GM12801 (cell line): ENCODE measurements around the gene MYH13.

Source experiments
- CTCF ChIP-seq: IDR thresholded peaks from one replicate; pipeline ENCODE4 v1.5.1; 2011; ENCODE audit warnings: control low read depth; ENCODE audit not compliant: insufficient read length; ENCODE audit errors: extremely low read depth

MYH13 gene

DNA sequence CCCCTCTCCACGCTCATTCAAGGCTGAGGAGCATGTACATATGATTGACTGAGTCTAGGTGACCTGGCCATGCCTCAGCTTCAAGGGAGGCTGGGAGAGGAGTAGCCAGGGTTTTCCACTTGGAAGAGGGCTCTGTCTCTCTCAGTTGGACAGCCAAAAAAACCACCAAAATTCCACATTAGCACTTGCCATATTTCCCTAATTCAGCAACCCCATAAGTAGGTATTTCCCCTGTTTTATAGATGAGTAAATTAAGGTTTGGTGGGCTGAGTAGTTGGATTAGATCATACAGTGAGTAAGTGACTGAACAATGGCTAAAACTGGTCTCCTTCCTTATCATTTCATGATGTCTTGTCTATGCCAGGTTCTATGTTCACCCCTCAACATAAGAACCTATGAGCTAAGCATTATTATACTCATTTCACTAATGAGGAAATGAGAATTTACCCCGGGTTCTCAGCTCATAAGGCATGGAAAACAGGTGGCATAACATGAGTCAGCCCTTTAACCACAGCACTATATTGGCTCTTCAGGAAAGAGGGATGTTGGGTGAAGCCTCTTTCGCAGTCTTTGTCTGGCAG, 106.4 kb downstream of the MYH13 start:
- TF ChIP-seq CTCF = no peak

GRCh38 chr17:10265100-10265810, 107.6 kb downstream of the MYH13 start:
- no peak for TF ChIP-seq CTCF

DNA sequence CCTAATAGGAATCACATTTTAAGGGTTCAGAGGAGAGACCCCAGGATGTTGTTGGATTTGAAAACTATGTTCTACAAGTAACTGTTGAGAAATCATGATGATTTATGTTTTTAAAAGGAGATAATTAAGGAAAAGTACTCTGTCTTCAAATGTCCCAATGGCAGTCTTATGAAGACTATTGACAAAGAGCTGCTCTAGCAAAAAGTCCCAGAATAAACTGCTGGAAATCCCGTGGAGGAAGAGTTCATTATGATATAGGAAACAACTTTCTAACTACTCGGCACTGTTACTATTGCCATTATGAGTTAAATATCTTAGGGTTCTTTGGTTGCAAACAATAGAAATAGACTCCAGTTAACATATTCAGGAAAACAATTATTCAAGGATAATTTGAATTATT, 108.8 kb downstream of the MYH13 start:
- no peak for TF ChIP-seq CTCF

DNA sequence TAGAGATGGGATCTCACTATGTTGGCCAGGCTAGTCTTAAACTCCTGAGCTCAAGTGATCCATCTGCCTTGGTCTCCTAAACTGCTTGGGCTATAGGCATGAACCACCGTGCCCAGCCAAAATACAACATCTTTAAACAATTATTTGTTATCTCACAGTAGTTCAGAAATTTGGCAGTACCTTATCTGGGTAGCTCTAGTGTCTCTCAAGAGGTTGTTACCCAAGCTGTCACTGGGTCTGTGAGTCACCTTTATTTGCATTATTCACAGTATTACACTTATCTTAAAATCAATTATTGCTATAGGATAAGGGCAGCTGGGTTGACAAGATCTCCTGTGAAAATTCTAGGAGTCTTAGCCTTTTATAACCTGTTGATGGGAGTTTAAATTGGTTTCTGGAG, 110.4 kb downstream of the MYH13 start:
- TF ChIP-seq CTCF = no peak

DNA sequence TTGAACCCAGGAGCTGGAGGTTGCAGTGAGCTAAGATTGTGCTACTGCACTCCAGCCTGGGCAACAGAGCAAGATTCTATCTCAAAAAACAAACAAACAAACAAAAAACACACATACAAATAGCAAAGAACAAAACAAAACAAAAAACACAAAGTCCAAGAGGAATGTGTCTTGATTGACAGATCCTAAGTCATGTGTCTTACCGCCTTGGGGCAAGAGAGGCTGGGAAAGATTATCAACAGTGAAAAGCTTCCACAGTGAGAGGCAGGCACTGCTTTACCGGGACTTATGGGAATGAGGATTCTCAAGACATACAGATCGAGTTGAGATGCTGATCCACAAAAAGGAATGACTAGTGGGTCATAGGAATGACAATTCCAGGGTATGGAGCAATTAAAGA, 111.7 kb downstream of the MYH13 start:
- no peak for TF ChIP-seq CTCF

DNA sequence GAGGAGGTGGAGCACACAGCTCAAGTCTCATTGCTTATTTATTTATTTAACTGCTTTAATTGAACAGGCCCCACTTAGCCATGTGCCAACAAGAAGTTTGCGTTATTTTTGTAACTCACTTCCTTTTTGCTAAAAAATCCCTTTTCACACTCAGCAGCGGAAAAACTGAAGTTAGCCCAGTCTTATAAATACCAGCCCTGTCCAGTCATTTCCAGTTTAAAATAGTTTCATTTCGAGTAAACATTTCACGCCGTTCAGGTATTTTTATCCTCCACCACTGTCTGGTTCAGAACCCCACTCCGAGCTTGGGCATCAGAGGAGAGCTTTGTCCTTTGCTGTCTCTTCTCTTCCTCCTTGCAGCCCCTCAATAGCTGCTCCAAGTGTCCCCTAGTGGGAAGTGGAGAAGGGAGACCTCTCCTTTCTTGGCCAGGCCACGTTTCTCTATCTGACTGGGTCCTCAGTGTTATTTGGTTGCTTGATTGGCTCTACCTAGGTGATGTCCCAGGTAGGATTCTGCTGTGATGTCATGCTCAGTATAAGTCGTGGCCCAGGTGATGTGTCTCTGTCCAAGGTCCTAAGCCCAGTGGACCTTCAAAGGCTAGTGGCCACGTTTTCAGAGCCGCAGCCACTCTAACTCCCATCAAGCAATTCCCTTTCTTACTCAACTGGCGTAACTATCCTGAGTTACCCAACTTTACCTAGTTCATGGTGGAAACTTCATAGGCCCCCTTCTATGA, 121.4 kb downstream of the MYH13 start:
- no peak for TF ChIP-seq CTCF
